ENCODE results near the gene NUDT3. TPM values are rescaled to one million over a fixed set of nuclear protein-coding genes. Genes with fewer than 3 reads are reported as not detected.
A peak's percentile ranks its signal among the peaks of the same experiment; 100 is the strongest.

Gene NUDT3
- total RNA-seq, 1 donor from 2014 or later = 29.1 TPM

GRCh38 chr6:34237316-34237721, 155.2 kb downstream of the NUDT3 start:
- no peak for TF ChIP-seq CTCF (IDR thresholded peaks at IDR 0.05)
- Histone ChIP-seq H3K4me3 (peak overlapping the region; percentile 80), H3K27me3 (ENCODE audit: low read depth) (no peaks in the 10 kb centered on the region), H3K4me1 (peaks cover 23% of the 10 kb centered on the region), H3K9me3 (no peaks in the 10 kb centered on the region), H3K27ac (peak overlapping the region; percentile 87), H3K36me3 (peaks cover 17% of the 10 kb centered on the region)
- ATAC-seq (no peak), DNase-seq (peak; percentile 57)
- intact Hi-C loops (cut with DNase I) = no loop called here

GRCh38 chr6:34236443-34237315, 155.8 kb downstream of the NUDT3 start, which contains the start of gene HMGA1:
Gene HMGA1 (plus strand): TSS chr6:34236873. CDS start chr6:34240781, 3,908 bp downstream.
- Histone ChIP-seq H3K27ac (peak within 1 kb of the TSS; percentile 87), H3K27me3 (ENCODE audit: low read depth) (no peaks in the 10 kb centered on the region), H3K9me3 (no peaks in the 10 kb centered on the region), H3K4me1 (peaks cover 23% of the 10 kb centered on the region), H3K4me3 (peak within 1 kb of the TSS; percentile 80), H3K36me3 (peaks cover 11% of the 10 kb centered on the region)
- TF ChIP-seq CTCF (IDR thresholded peaks at IDR 0.05) = no peak
- intact Hi-C loops (cut with DNase I) = no loop called here
- peak; percentile 94 for DNase-seq
- ATAC-seq = peak; percentile 91 to 94

GRCh38 chr6:34236131-34236442, 156.4 kb downstream of the NUDT3 start:
- Histone ChIP-seq H3K9me3 (no peaks in the 10 kb centered on the region), H3K36me3 (peaks cover 5% of the 10 kb centered on the region), H3K4me1 (peaks cover 23% of the 10 kb centered on the region), H3K27ac (peak overlapping the region; percentile 87), H3K27me3 (ENCODE audit: low read depth) (no peaks in the 10 kb centered on the region), H3K4me3 (peak overlapping the region; percentile 59)
- ATAC-seq (peak; percentile 56 to 65), DNase-seq (no peak)
- intact Hi-C loops (cut with DNase I) = no loop called here
- no peak for TF ChIP-seq CTCF (IDR thresholded peaks at IDR 0.05)

- no peak for TF ChIP-seq CTCF (IDR thresholded peaks at IDR 0.05)
- DNase-seq (peak; percentile 85), ATAC-seq (peak; percentile 61 to 74)
- H3K27ac ChIP-seq = peak overlapping the region; percentile 87
- no peaks in the 10 kb centered on the region for H3K9me3 ChIP-seq
- intact Hi-C loops (cut with DNase I) = no loop called here
- peak overlapping the region; percentile 59 for H3K4me3 ChIP-seq
- H3K36me3 ChIP-seq = no peaks in the 10 kb centered on the region
- no peaks in the 10 kb centered on the region for H3K27me3 ChIP-seq (ENCODE audit: low read depth)
- peaks cover 23% of the 10 kb centered on the region for H3K4me1 ChIP-seq
These were observed 156.9 kb downstream of the NUDT3 start for GRCh38 chr6:34235307-34236130.

GRCh38 chr6:34234667-34235306, 157.7 kb downstream of the NUDT3 start:
- TF ChIP-seq CTCF (IDR thresholded peaks at IDR 0.05) = no peak
- H3K9me3 ChIP-seq = no peaks in the 10 kb centered on the region
- peak overlapping the region; percentile 59 for H3K4me3 ChIP-seq
- intact Hi-C loops (cut with DNase I) = no loop called here
- ATAC-seq (no peak), DNase-seq (no peak)
- peaks cover 23% of the 10 kb centered on the region for H3K4me1 ChIP-seq
- peak overlapping the region; percentile 87 for H3K27ac ChIP-seq
- H3K36me3 ChIP-seq = no peaks in the 10 kb centered on the region
- H3K27me3 ChIP-seq (ENCODE audit: low read depth) = no peaks in the 10 kb centered on the region

Measured in lower lobe of right lung (tissue), 2 donors.